GM10266 (cell line): ENCODE data around the gene RELT.

Source experiments
- DNase-seq: peaks from one replicate; pipeline ENCODE4 v3.0.0; 2012; ENCODE audit errors: extremely low spot score
- TF ChIP-seq, protein P1 (sequence below): IDR thresholded peaks from 2 replicates; pipeline ENCODE4 v1.5.1; 2012; ENCODE audit warnings: mild to moderate bottlenecking, low read depth; ENCODE audit not compliant: control insufficient read depth, insufficient read depth; ENCODE audit errors: missing control alignments

Gene RELT

DNA sequence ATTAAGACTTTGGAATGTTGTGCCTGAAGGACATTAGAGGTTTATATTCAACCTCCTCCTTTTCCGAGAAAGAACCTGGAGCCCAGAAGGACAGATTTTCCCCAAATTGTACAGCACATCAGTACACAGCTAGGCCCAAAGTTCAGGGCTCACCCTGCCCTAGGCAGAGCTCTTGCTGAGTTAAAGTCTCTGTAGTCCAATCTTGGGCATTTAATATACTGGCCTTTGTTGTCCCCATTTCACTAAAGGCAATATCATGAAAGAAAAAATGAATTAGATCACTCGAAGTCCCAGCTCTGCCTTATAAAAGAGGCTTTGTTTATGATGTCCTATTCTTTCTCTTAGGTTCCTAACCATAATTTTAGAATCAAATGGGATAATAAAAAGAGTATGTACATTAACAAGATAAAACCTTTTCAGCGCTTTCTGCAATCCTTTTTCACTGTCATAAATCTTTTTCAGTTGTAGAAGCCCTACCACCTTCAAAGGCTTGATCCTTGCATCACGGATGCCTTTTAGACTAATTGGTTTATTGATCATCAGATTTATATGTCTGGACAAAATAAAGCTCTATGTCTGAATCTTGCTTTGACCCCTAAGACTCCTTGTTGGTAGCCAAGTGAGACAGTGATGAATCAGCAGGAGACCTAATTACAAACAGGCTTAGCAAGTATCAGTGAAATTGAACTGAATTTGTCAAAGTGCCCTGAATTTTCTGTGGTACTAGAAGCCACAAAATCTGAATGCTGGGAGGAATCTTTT lies 39.8 kb downstream of the RELT start:
- no peak for DNase-seq
- TF ChIP-seq, protein P1, sequence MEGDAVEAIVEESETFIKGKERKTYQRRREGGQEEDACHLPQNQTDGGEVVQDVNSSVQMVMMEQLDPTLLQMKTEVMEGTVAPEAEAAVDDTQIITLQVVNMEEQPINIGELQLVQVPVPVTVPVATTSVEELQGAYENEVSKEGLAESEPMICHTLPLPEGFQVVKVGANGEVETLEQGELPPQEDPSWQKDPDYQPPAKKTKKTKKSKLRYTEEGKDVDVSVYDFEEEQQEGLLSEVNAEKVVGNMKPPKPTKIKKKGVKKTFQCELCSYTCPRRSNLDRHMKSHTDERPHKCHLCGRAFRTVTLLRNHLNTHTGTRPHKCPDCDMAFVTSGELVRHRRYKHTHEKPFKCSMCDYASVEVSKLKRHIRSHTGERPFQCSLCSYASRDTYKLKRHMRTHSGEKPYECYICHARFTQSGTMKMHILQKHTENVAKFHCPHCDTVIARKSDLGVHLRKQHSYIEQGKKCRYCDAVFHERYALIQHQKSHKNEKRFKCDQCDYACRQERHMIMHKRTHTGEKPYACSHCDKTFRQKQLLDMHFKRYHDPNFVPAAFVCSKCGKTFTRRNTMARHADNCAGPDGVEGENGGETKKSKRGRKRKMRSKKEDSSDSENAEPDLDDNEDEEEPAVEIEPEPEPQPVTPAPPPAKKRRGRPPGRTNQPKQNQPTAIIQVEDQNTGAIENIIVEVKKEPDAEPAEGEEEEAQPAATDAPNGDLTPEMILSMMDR = no peak

DNA sequence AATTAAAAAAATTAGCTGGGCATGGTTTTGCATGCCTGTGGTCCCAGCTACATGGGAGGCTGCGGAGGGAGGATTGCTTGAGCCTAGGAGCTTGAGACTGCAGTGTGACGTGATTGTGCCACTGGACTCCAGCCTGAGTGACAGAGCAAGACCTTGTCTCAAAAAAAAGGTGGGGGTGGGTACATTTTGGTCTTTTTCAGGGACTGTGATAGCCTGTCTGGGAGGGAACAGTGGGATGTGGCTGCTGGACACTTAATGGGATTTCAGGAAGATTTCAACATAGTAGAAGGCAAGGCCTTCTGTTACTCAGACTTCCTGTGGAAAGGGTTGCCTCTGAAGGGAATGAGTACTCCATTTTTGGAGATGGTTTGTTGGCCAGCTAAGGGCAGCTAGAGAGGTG lies 40.6 kb downstream of the RELT start:
- TF ChIP-seq, protein P1 = no peak
- no peak for DNase-seq

DNA sequence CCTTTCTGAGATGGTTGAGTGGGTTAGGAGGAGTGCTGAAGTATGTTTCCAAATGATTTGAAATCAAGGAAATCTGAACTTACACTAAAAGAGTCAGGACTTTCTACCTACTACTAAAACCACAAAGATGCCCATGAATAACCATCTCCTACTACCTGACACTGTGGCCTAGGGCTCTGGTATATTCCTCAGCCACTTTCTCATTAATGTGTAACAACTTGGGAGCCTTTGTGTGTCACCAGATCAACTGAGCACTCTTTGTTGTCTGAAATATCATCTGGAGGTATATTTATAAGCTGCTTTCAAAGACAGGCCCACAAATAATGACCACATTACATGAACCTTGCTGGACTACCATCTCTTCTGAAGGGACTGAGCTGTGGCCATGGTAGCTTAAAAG lies 43.9 kb downstream of the RELT start:
- TF ChIP-seq, protein P1 = no peak
- no peak for DNase-seq

DNA sequence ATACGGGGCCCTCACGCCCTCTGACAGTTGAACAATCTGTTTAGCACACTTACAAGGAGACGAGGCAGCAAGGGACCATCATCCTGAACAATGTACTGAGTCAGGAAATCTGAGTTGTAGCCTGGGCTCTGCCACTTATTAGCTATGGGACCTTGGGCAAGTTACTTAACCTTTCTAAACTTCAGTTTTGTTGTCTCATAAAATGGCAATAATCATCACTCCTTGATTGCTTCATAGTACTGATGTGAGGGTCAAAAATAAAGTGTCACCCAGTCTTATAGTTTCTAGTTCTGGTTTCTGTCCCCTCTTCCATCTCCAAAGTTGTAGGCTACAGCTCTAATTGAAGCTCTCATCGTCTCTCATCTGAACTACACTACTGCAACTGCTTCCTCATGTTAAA lies 46.7 kb downstream of the RELT start:
- no peak for DNase-seq

DNA sequence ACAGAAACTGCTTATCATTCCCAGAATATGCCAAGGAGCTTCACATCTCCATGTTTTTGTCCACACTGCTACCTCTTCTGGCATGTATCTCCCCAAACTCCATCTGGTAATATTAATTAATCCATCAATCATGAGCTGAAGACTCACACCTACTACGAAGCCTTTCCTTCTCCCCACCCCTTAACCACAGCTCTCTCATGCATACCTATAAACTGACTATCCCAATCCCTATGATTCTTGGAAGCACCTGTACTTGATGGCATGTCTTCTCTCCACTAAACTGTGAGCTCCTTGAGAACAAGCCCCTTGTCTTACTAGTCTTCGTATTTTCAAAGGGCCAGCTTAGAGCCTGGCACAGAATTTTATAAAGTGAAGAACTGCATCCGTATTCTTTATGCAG lies 47.3 kb downstream of the RELT start:
- DNase-seq = no peak
- TF ChIP-seq, protein P1 = no peak

More for the DNA sequence above, 46.7 kb downstream of the RELT start:
- TF ChIP-seq, protein P1 = no peak

DNA sequence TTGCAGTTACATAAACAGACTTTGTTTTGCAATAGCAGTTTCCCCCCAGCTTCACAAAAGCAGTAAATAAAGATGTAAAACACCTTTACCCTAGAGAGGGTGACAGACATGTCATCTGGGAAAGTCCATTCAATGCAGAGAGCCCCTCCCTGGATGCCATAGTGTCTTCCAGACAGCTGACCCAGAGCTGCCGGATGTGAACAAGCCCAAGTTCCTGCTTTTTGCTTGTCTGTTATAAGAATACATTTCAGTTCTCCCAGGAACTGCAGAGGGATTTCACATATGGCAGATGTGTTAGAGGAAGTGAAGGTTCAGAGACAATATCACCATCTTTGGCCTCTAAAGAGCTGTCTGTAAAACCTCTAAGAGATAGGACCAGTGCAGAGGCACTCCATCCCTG lies 48.9 kb downstream of the RELT start:
- DNase-seq = no peak

More for the DNA sequence above, 48.9 kb downstream of the RELT start:
- TF ChIP-seq, protein P1 = no peak
